GM12892 (cell line): ENCODE results near the gene STXBP3.

Source experiments
- DNase-seq: peaks from one replicate; pipeline ENCODE4 v3.0.0; 2011; ENCODE audit not compliant: insufficient read length
- FAIRE-seq: peaks from 2 replicates; lab custom pipeline; 2011; peaks lifted over from hg19 to GRCh38; lab: Jason Lieb, UNC
- POLR2A ChIP-seq: IDR thresholded peaks from 2 replicates; pipeline ENCODE4 v1.6.1; 2011; ENCODE audit warnings: low read depth, low read length, control low read depth
- POLR2AphosphoS5 ChIP-seq: IDR thresholded peaks from 2 replicates; pipeline ENCODE4 v1.6.1; 2011; ENCODE audit warnings: low read depth, low read length, control low read depth
- TAF1 ChIP-seq: IDR thresholded peaks from 2 replicates; pipeline ENCODE4 v1.6.1; 2011; ENCODE audit warnings: low read depth, mild to moderate bottlenecking, control low read depth, low read length, borderline replicate concordance

The STXBP3 gene

DNA sequence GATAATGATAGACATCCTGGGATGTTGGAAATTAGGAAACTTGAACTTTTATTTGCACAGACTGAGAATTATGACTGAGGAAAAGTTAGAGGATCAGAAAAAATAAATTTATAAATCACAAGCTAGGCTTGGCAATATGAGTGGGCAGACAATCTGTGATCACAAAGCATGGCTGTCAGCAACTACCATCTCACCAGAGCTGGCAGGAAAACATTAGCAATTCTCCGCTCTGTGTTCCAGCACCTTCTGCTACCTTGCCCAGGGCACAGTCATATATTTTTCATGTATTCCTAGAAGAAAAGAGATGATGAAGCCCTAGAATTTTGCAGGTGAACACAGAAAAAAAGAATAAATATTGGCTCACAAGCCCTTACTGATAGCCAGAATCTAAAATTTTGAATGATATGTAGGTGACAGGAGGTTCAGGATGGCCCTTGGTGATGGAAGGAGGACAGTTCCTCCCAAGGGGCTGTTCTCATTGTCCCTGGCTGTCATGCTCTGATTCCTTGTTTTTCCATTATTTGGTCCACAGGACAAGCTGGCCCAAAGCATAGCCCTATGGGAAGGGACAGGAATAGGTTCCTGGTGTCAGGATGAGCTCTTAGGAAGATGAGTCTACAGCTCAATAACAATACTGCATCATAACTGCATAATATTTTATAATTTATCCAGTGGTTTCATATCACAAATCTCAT is 12.2 kb upstream of the STXBP3 start:
- FAIRE-seq = no peak
- DNase-seq = no peak
- TF ChIP-seq POLR2AphosphoS5 (no peak), POLR2A (no peak), TAF1 (no peak)

DNA sequence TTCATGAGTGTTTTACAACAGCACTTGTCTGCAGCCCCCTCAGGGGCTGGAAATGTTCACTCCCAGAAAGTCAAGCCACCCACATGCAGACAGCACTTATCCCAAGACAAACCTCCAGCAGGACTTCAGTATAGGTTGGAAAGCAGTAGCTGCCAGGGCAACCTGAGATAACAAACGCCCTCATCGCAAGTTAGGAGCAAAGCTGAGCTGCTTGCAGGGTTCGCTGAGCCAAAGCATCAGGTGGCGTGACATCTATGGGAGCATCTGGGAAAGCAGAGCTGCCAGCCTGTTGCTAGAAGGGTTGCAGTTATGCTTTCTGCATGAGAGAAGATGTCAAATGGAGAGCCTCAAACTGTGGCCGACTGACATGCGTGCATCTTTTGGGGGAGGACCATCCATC is 4.2 kb upstream of the STXBP3 start:
- TF ChIP-seq POLR2AphosphoS5 (no peak), TAF1 (no peak), POLR2A (no peak)
- no peak for DNase-seq
- FAIRE-seq = no peak

DNA sequence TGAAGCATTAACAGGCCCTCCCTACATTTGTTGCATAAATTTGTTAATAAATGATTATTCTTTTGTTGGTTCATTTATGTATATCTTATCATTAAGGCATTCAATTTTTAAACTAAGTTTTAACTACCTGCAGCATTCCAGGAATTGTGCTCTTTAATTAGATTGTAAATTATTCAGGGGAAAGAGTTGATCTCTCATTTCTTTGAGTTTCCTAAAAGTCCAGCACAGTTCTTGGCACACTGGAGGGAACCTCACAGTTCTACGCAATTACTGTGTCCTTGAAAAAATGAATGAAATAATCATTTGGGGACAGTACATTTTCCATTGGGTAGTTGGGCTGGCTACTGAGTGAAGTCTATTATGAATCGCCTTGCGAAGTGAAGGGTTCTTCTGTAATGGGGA is 493 bp upstream of the STXBP3 start:
- DNase-seq (no peak), FAIRE-seq (no peak)
- TF ChIP-seq POLR2AphosphoS5 = no peak
- TF ChIP-seq TAF1 = no peak
- TF ChIP-seq POLR2A = no peak

DNA sequence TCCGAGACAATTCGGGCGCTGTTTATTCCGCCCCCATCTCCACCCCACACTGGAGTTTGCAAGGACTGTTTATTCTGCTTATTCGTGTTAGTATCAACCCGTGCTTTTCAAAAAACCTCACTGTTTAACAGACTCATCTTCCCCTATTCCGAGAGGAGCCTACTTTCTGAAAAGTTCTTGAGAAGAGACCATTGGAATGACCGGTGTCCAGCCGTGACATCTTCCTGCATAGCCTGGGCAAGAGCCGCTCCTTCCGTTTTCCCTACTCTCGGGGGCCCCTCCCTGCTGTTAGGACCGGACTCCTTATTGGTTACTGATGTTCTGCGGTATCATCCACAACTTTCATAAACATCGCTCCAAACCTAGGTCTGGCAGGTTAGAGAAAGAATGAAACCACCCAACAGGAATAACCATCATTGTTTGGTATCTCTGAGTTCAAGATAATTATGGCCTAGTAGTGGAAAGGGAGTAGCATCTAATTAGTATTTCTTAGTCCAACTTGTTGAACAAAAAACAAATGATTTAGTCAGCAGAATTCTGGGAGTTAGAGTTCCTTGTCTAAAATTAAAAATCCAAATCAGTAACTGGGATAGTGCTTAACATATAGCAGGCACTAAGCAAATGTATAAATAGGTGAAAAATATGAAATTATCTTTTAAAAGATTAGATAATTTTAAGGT is 837 bp downstream of the STXBP3 start:
- DNase-seq (no peak), FAIRE-seq (peak; percentile 81)
- TF ChIP-seq POLR2A (no peak; the same call in 1 of the 2 replicates), TAF1 (no peak; the same call in 1 of the 2 replicates), POLR2AphosphoS5 (no peak)

DNA sequence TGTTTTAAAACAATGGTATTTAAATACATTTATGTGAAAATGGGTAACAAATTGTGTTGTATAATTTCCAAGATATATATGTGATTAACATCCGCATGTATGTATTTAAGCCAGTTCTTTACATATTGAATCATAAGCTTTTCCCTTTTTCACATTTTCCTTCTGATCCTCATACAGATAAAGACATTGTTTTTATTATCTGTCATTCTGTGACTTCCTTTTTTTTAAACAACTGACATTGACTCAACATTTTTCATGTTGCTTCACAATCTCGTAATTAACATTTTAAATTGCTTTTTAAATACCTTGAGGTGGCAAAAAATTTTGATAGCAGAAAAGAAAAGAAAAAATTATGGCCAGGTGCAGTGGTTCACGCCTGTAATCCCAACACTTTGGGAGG is 1.4 kb downstream of the STXBP3 start:
- no peak for TF ChIP-seq POLR2AphosphoS5
- no peak for TF ChIP-seq POLR2A
- FAIRE-seq (no peak), DNase-seq (no peak)

DNA sequence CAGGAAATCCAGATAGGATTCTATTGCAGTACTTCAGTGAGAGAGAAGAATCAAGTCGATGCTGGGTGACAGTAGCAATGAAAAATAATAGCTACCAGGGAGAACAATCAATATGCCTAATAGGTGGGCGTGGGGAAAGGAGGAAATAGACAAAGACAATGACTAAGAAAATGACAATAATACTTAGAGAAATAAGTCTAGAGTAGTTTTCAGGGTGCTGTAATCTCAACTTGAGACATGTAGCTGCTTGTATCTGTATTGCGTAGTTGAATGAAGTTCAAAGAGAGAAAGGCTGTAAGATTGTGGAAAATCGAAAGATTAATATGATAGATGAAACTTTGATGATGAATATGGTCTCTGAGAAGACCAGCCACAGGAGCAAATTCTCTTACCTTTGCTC is 2.6 kb downstream of the STXBP3 start:
- no peak for FAIRE-seq
- TF ChIP-seq POLR2A = no peak
- TF ChIP-seq TAF1 = no peak
- TF ChIP-seq POLR2AphosphoS5 = no peak
- DNase-seq = no peak

DNA sequence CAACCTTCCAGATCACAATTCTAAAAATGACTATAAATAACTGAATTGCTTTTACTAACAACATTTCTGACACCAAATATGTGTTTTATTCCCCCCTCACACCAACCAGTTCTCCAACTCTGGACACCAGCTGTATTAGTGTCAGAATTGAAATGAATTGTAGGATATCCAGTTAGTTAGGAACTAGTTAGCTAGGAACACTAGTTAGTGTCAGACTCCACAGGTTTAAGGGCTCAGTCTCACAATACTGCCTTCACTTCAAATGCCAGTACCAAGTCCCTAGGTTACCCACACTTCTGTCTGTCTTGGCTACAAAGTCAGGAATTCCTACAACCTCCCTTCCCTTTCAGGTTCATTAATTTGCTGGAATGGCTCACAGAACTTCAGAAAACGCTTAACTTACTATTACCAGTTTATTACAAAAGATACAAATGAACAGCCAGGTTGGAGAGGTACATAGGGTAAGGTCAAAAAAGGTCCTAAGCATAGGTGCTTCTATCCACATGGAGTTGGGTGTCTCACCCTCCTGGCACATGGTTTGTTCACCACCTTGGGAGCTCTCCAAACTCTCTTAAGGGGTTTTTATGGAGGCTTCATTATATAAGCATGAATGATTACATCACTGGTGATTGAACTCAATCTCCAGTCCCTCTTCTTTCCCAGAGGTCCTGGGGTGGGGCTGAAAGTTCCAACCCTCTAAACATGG is 4.2 kb downstream of the STXBP3 start:
- TF ChIP-seq POLR2AphosphoS5 (no peak), POLR2A (no peak), TAF1 (no peak)
- DNase-seq (no peak), FAIRE-seq (no peak)

DNA sequence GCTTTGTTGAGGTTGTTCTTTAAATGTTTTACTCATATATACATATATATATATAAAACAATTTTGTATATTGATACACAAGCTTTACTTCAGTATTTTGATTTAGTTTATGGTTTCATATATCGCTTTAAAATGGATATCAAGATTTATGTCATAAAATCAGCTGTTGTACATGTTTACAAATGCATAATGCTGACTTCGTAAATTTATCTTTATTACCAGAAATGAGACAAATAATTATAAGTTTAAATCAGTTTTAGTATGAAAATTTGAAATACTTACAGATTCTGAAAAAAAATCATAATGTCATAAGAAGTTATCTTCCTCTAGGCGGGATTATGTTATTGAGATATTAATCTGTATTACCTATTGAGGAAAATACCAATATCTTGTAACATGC is 6.9 kb downstream of the STXBP3 start:
- DNase-seq (no peak), FAIRE-seq (no peak)
- no peak for TF ChIP-seq POLR2AphosphoS5
- no peak for TF ChIP-seq TAF1
- no peak for TF ChIP-seq POLR2A

DNA sequence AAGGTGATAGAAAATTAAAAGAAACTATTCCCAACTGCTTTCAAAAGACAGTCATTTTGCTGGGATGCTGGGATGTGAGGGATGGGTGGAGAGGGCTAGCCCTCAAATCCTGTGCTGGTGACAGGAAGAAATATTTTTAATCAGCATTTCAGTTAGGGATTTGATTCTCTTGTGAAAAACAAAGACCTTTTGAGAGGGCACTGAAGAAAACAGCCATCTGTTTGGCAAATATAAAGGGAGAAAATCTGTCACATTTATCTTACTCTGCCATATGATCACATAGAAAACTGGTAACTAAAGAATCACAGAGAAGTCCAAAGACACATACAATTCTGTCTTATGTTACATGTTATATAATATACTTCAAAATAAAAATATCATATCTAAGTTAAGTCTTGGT is 12.3 kb downstream of the STXBP3 start:
- no peak for TF ChIP-seq TAF1
- TF ChIP-seq POLR2AphosphoS5 = no peak
- TF ChIP-seq POLR2A = no peak
- FAIRE-seq = no peak
- DNase-seq = no peak

DNA sequence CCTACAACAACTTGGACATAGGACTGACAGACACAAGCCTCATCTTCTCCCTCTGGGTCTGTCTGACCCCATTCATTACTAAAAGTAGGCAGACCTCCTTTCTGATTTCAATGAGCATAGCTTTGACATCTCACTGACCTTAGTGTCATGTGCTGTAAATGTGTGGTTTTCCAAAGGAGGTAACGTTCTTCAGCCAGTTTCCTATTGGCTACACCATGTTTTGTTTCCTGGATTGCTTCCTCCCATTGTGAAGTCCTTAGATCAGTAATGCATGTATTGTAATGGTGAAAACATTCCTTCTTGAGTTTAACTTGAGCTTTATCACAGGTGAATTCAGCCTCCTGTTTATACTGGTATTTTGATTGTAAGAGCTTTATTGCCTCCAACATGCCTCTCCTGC is 20.6 kb downstream of the STXBP3 start:
- TF ChIP-seq TAF1 = no peak
- DNase-seq (no peak), FAIRE-seq (no peak)

DNA sequence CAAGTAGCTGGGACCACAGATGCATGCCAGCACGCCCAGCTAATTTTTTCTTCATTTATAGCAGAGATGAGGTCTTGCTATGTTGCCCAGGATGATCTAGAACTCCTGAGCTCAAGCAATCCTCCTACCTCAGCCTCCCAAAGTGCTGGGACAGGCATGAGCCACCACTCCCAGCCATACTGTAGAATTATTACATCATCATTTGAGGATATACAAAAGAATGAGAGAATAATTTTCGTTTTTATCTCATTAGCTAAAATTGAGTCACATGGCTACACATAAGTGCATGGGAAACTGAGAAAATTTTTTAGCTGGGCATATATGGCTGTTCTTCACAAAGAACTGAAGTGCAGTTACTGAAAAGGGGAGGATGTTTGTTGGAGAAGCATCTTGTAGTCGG is 21.2 kb downstream of the STXBP3 start:
- no peak for FAIRE-seq
- DNase-seq = no peak
- TF ChIP-seq TAF1 (no peak), POLR2AphosphoS5 (no peak), POLR2A (no peak)
